IMR-90 (cell line): ENCODE data around the gene SDHAF4.

Experiments
- BHLHE40 ChIP-seq: fragments of 150-350 bp; IDR thresholded peaks from 2 replicates; pipeline ENCODE4 v1.6.1; 2016; ENCODE audit warnings: mild to moderate bottlenecking, low read depth, low read length
- CEBPB ChIP-seq: IDR thresholded peaks from 2 replicates; pipeline ENCODE4 v1.6.1; 2012; ENCODE audit warnings: low read depth, low read length, improper control_type of control experiment
- FOS ChIP-seq: fragments of 150-350 bp; IDR thresholded peaks from 2 replicates; pipeline ENCODE4 v1.6.1; 2016; ENCODE audit warnings: low read depth, low read length
- MXI1 ChIP-seq: IDR thresholded peaks from 2 replicates; pipeline ENCODE4 v1.6.1; 2012; ENCODE audit warnings: low read depth, mild to moderate bottlenecking, low read length, moderate library complexity, borderline replicate concordance
- POLR2A ChIP-seq: IDR thresholded peaks from 2 replicates; pipeline ENCODE4 v1.6.1; 2012; ENCODE audit warnings: mild to moderate bottlenecking, low read depth, low read length
- RAD21 ChIP-seq: IDR thresholded peaks from 2 replicates; pipeline ENCODE4 v1.6.1; 2012; ENCODE audit warnings: low read length, improper control_type of control experiment
- RCOR1 ChIP-seq: IDR thresholded peaks from 2 replicates; pipeline ENCODE4 v1.6.1; 2012; ENCODE audit warnings: mild to moderate bottlenecking, low read length, improper control_type of control experiment; ENCODE audit not compliant: insufficient replicate concordance
- RFX5 ChIP-seq: IDR thresholded peaks from 2 replicates; pipeline ENCODE4 v1.8.0; 2012; ENCODE audit warnings: low read depth, mild to moderate bottlenecking, low read length, moderate library complexity
- TF ChIP-seq, protein P1 (sequence below): conservative IDR thresholded peaks from 2 replicates; pipeline ENCODE4 v1.5.1; 2012; ENCODE audit warnings: mild to moderate bottlenecking, low read depth, low read length, improper control_type of control experiment
- TF ChIP-seq, protein P2 (sequence below): fragments of 150-350 bp; IDR thresholded peaks from 2 replicates; pipeline ENCODE4 v1.6.1; 2017; ENCODE audit warnings: mild to moderate bottlenecking, antibody characterized with exemption, low read length, low read depth

DNA sequence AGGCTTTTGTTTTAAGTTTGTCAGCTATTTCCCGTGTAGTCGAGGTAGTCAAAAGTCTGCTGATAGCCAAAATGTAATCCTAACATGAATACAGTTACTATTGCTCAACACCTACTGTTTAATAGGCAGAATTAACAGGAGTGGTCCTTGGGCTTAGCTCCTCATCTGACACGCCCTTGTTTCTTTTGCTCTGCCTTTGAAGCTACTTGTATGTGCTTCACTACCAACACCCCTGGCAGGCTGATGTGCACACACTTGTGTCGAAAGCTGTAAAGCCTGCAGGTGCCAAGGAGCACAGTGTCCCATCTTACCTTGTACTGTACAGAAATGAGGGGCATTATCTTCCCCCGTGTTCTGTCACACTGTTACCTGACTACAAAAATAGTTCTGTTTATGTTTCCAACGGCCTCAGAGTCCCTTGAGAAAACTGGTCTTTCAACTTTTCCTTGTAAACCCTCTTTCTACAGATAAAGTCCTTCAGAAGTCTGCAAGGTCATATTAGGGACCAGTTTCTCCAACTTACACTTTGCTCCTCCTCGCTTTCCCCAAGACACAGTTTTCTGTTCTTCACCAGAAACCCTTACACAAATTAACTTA lies 9.3 kb downstream of the SDHAF4 start:
- TF ChIP-seq RCOR1: no peak
- TF ChIP-seq, protein P1, sequence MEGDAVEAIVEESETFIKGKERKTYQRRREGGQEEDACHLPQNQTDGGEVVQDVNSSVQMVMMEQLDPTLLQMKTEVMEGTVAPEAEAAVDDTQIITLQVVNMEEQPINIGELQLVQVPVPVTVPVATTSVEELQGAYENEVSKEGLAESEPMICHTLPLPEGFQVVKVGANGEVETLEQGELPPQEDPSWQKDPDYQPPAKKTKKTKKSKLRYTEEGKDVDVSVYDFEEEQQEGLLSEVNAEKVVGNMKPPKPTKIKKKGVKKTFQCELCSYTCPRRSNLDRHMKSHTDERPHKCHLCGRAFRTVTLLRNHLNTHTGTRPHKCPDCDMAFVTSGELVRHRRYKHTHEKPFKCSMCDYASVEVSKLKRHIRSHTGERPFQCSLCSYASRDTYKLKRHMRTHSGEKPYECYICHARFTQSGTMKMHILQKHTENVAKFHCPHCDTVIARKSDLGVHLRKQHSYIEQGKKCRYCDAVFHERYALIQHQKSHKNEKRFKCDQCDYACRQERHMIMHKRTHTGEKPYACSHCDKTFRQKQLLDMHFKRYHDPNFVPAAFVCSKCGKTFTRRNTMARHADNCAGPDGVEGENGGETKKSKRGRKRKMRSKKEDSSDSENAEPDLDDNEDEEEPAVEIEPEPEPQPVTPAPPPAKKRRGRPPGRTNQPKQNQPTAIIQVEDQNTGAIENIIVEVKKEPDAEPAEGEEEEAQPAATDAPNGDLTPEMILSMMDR: no peak
- no peak for TF ChIP-seq RFX5
- TF ChIP-seq BHLHE40: no peak
- TF ChIP-seq RAD21: no peak
- no peak for TF ChIP-seq POLR2A
- peak; percentile 57; the same call in 1 of the 2 replicates for TF ChIP-seq CEBPB
- TF ChIP-seq FOS: no peak
- TF ChIP-seq MXI1: no peak
- TF ChIP-seq, protein P2, sequence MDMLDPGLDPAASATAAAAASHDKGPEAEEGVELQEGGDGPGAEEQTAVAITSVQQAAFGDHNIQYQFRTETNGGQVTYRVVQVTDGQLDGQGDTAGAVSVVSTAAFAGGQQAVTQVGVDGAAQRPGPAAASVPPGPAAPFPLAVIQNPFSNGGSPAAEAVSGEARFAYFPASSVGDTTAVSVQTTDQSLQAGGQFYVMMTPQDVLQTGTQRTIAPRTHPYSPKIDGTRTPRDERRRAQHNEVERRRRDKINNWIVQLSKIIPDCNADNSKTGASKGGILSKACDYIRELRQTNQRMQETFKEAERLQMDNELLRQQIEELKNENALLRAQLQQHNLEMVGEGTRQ: no peak
